ENCODE results near the gene KDM3B.

GRCh38 chr5:138354387-138354786, 1.9 kb downstream of the KDM3B start:
- TF ChIP-seq CTCF (conservative IDR thresholded peaks at IDR 0.05 in 1 of 2, IDR thresholded peaks at IDR 0.05 in 1 of 2; ENCODE audit: extremely low read depth in 1 of 2, insufficient read depth in 1 of 2, low read depth in 1 of 2, low read length in 2 of 2) (no peak), EZH2 (IDR thresholded peaks at IDR 0.05; ENCODE audit: borderline replicate concordance, low read length) (no peak)

Measured in mammary epithelial cell (primary cell).